Measurements from ENCODE around the gene MCMBP. TPM values are rescaled to one million over a fixed set of nuclear protein-coding genes. Genes with fewer than 3 reads are reported as not detected.

MCMBP gene
- total RNA-seq, 1 experiment from 2014 or later, result 108 TPM

- H3K27me3 ChIP-seq (replicated peaks; ENCODE audit: insufficient read depth, low read depth, low read length, poor library complexity), result no peaks in the 10 kb centered on the region
- no peak overlapping the region for H3K27ac ChIP-seq (ENCODE audit: low read depth, low read length, poor library complexity, severe bottlenecking)
- TF ChIP-seq EZH2 (IDR thresholded peaks at IDR 0.05; ENCODE audit: borderline replicate concordance, low read depth, low read length, poor library complexity, severe bottlenecking), result no peak
- no peak for TF ChIP-seq CTCF (conservative IDR thresholded peaks at IDR 0.05; ENCODE audit: low read depth, low read length)
- H3K36me3 ChIP-seq (ENCODE audit: insufficient read depth, low read length, poor library complexity, severe bottlenecking), result peaks cover 12% of the 10 kb centered on the region
- H3K4me1 ChIP-seq (ENCODE audit: insufficient read depth, low read length, poor library complexity, severe bottlenecking), result peaks cover 11% of the 10 kb centered on the region
- DNase-seq (ENCODE audit: low spot score), result no peak
- intact Hi-C loops (cut with micrococcal nuclease; ENCODE audit: unreplicated experiment), result no loop called here
- H3K4me3 ChIP-seq (ENCODE audit: low read depth, low read length, poor library complexity, severe bottlenecking), result no peak overlapping the region
- CTCF ChIA-PET, result interaction anchor here (0.5 kb wide), 1 partner anchor 15 kb away, joined by 11 read pairs; no protein-coding TSS in a partner anchor
- BruUV-seq (replicated peaks), result no TSS peak
- POLR2A ChIA-PET (ENCODE audit: low non-redundant PET), result no interaction called here
- no peaks in the 10 kb centered on the region for H3K9me3 ChIP-seq (ENCODE audit: low read depth, low read length, poor library complexity, severe bottlenecking)
Observed at GRCh38 chr10:119865699-119866240, 6.9 kb downstream of the MCMBP start.

GRCh38 chr10:119863951-119864565, 8.6 kb downstream of the MCMBP start:
- no TSS peak for BruUV-seq (replicated peaks)
- H3K27me3 ChIP-seq (replicated peaks; ENCODE audit: insufficient read depth, low read depth, low read length, poor library complexity), result no peaks in the 10 kb centered on the region
- CTCF ChIA-PET, result no interaction called here
- TF ChIP-seq CTCF (conservative IDR thresholded peaks at IDR 0.05; ENCODE audit: low read depth, low read length) (no peak), EZH2 (IDR thresholded peaks at IDR 0.05; ENCODE audit: borderline replicate concordance, low read depth, low read length, poor library complexity, severe bottlenecking) (no peak)
- peaks cover 12% of the 10 kb centered on the region for H3K36me3 ChIP-seq (ENCODE audit: insufficient read depth, low read length, poor library complexity, severe bottlenecking)
- no peaks in the 10 kb centered on the region for H3K9me3 ChIP-seq (ENCODE audit: low read depth, low read length, poor library complexity, severe bottlenecking)
- no peak overlapping the region for H3K4me3 ChIP-seq (ENCODE audit: low read depth, low read length, poor library complexity, severe bottlenecking)
- no peak overlapping the region for H3K27ac ChIP-seq (ENCODE audit: low read depth, low read length, poor library complexity, severe bottlenecking)
- POLR2A ChIA-PET (ENCODE audit: low non-redundant PET), result no interaction called here
- H3K4me1 ChIP-seq (ENCODE audit: insufficient read depth, low read length, poor library complexity, severe bottlenecking), result peaks cover 7% of the 10 kb centered on the region
- DNase-seq (ENCODE audit: low spot score), result no peak
- intact Hi-C loops (cut with micrococcal nuclease; ENCODE audit: unreplicated experiment), result no loop called here

GRCh38 chr10:119862524-119862923, 10.1 kb downstream of the MCMBP start:
- Histone ChIP-seq H3K27ac (ENCODE audit: low read depth, low read length, poor library complexity, severe bottlenecking) (no peak overlapping the region), H3K27me3 (replicated peaks; ENCODE audit: insufficient read depth, low read depth, low read length, poor library complexity) (no peaks in the 10 kb centered on the region), H3K4me1 (ENCODE audit: insufficient read depth, low read length, poor library complexity, severe bottlenecking) (peaks cover 11% of the 10 kb centered on the region), H3K9me3 (ENCODE audit: low read depth, low read length, poor library complexity, severe bottlenecking) (no peaks in the 10 kb centered on the region), H3K36me3 (ENCODE audit: insufficient read depth, low read length, poor library complexity, severe bottlenecking) (peaks cover 22% of the 10 kb centered on the region), H3K4me3 (ENCODE audit: low read depth, low read length, poor library complexity, severe bottlenecking) (no peak overlapping the region)
- no TSS peak for BruUV-seq (replicated peaks)
- CTCF ChIA-PET, result interaction anchor here (0.6 kb wide), 1 partner anchor 165 kb away, joined by 3 read pairs; no protein-coding TSS in a partner anchor
- intact Hi-C loops (cut with micrococcal nuclease; ENCODE audit: unreplicated experiment), result no loop called here
- DNase-seq (ENCODE audit: low spot score), result no peak
- TF ChIP-seq EZH2 (IDR thresholded peaks at IDR 0.05; ENCODE audit: borderline replicate concordance, low read depth, low read length, poor library complexity, severe bottlenecking), result no peak
- no peak for TF ChIP-seq CTCF (conservative IDR thresholded peaks at IDR 0.05; ENCODE audit: low read depth, low read length)
- POLR2A ChIA-PET (ENCODE audit: low non-redundant PET), result no interaction called here

Measured in A673 (cell line).